Adrenal gland (tissue), 12 donors: Measurements from ENCODE around the gene NAV2. TPM values are rescaled to one million over a fixed set of nuclear protein-coding genes. Genes with fewer than 3 reads are reported as not detected.

Experiments
- DNase-seq, 7 donors: peaks; one replicate each; pipeline ENCODE4 v3.0.0-alpha.2; 2019 to 2020
- H3K27ac ChIP-seq, 5 donors: fragments of 200-600 bp; sonication (generic) in 4 of 5; 1 replicate in 3 of 5; 2 replicates in 2 of 5; pipeline versions ENCODE4 v1.5.1 to v1.8.0; 2016 to 2020; ENCODE audit warnings: mild to moderate bottlenecking in 1 of 5
- H3K27me3 ChIP-seq: fragments of 200-600 bp; 2 replicates; pipeline ENCODE4 v1.8.0; 2021
- H3K36me3 ChIP-seq, 2 donors: fragments of 200-600 bp; replicated peaks in 1 of 2; 1 replicate in 1 of 2; 2 replicates in 1 of 2; pipeline versions ENCODE4 v1.5.1 to v1.8.0; 2018 to 2022
- H3K4me1 ChIP-seq, 2 donors: fragments of 200-600 bp; replicated peaks in 1 of 2; 1 replicate in 1 of 2; 2 replicates in 1 of 2; pipeline versions ENCODE4 v1.5.1 to v1.8.0; 2018 to 2021
- H3K4me3 ChIP-seq, 4 donors: fragments of 200-600 bp; sonication (generic) in 3 of 4; one replicate each; pipeline ENCODE4 v1.5.1; 2016 to 2018
- H3K9me3 ChIP-seq, 3 donors: fragments of 200-600 bp; sonication (generic) in 1 of 3; replicated peaks in 1 of 3; 1 replicate in 2 of 3; 2 replicates in 1 of 3; pipeline versions ENCODE4 v1.5.1 to v1.8.0; 2016 to 2021
- POLR2A ChIP-seq, 2 donors: fragments of 450-650 bp; IDR thresholded peaks; one replicate each; pipeline ENCODE4 v1.6.1; 2017; ENCODE audit warnings: antibody characterized with exemption in 2 of 2, mild to moderate bottlenecking in 2 of 2, moderate library complexity in 1 of 2
- WGBS, 4 donors: extraction: QIAGEN DNeasy Blood & Tissue Kit in 2 of 4; methylation state at CpG; one replicate each; pipeline versions ENCODE4 v1.1.5 to v1.1.7; 2013 to 2017; 5-methylcytosine and 5-hydroxymethylcytosine counted together
- intact Hi-C, 2 donors: fragments of 100-400 bp; cut with DNase I; formaldehyde crosslinking; loops; one replicate each; pipeline versions ENCODE4 v1.14.1 to v1.15.0; 2022 to 2023
- polyA plus RNA-seq, 3 donors: library from polyadenylated mRNA; stranded (reverse); fragments of 200-250 nt in 2 of 3; fragments of 350-450 nt in 1 of 3; fragmentation: Illumina TruSeq in 1 of 3; extraction: RNeasy Lipid Tissue Mini Kit (QIAGEN cat#74804) in 1 of 3; gene quantifications; one replicate each; pipeline ENCODE4 v1.2.3, GENCODE V29; 2013 to 2014
- total RNA-seq, 9 donors: library from RNA; depleted of rRNA in 4 of 9; stranded (reverse); fragments of >200 nt in 4 of 9; fragments of 120-200 nt in 1 of 9; fragmentation: NEBNext Ultra II Directional in 1 of 9; extraction: Animal tissue kit (Norgen Biotek cat#: 25700) in 1 of 9; gene quantifications; one replicate each; pipeline versions ENCODE4 v1.1.0 to v1.2.4, GENCODE V29; 2013 to 2023
- TF ChIP-seq, protein P1 (sequence below), 6 experiments: fragments of 450-650 bp in 4 of 6; fragments of 200-600 bp in 2 of 6; sonication (generic) in 1 of 6; IDR thresholded peaks; 1 replicate in 5 of 6; 2 replicates in 1 of 6; pipeline versions ENCODE4 v1.5.1 to v1.8.0; 2016 to 2021; ENCODE audit warnings: antibody characterized with exemption in 6 of 6, mild to moderate bottlenecking in 2 of 6, moderate library complexity in 1 of 6
- donor health status: healthy with polysubstance abuse.
- donor health status: Bipolar disorder and iron deficiency.
- donor health status: DM: yes; HTN: yes; CAD: no.
- donor health status: DM: no; HTN: no; CAD: no.
- donor health status: DM: no; HTN: no; CAD: no.
- donor health status: DM: yes; HTN: yes; CAD: no.

NAV2 gene
- total and polyA plus RNA-seq, 12 donors = 1.6 to 9.2 (median 5.5) TPM

DNA sequence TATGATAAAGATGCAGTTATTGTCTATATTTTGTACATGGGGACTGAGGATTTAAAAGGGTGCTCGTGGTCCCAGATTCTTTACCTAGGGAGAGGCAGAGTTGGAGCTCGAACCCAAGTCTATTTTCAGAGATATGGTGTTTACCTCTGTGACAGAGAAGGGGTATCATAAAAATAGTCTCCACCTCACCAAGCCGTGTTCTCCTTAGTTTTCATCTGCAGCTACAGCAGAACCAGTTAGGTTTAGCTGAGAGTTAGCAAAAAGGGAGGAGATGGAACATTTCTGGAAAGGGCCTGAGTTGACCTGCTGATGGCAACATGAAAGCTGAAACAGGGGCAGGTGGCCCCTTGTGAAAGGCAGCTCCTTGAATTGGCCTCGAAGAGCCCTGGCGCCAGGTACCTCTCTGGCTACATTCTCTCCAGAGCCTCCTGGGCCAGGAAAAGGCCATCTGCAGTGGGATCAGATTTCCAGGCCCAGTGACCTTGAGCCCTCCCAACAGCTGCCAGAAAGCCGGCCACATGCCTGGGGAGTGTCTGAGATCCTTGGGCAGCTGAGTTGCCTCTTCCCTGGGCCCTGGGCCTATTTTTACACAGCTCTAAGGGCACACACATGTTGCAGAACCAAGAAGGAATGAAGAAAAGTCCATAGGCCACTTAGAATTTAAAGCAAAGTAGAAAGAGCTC, 136.6 kb downstream of the NAV2 start:
- no peak overlapping the region for H3K4me3 ChIP-seq
- intact Hi-C loops = no loop called here
- peak; percentile 59 to 85 (median 79) for DNase-seq
- no peaks in the 10 kb centered on the region for H3K36me3 ChIP-seq
- H3K4me1 ChIP-seq = no peaks in the 10 kb centered on the region
- WGBS, 4 donors = 74 to 77% (median 76%) methylated on average over 5 to 6 of the region's 6 CpGs
- TF ChIP-seq POLR2A (IDR thresholded peaks at IDR 0.05) = no peak
- TF ChIP-seq, protein P1, sequence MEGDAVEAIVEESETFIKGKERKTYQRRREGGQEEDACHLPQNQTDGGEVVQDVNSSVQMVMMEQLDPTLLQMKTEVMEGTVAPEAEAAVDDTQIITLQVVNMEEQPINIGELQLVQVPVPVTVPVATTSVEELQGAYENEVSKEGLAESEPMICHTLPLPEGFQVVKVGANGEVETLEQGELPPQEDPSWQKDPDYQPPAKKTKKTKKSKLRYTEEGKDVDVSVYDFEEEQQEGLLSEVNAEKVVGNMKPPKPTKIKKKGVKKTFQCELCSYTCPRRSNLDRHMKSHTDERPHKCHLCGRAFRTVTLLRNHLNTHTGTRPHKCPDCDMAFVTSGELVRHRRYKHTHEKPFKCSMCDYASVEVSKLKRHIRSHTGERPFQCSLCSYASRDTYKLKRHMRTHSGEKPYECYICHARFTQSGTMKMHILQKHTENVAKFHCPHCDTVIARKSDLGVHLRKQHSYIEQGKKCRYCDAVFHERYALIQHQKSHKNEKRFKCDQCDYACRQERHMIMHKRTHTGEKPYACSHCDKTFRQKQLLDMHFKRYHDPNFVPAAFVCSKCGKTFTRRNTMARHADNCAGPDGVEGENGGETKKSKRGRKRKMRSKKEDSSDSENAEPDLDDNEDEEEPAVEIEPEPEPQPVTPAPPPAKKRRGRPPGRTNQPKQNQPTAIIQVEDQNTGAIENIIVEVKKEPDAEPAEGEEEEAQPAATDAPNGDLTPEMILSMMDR (IDR thresholded peaks at IDR 0.05) = no peak
- H3K27me3 ChIP-seq = no peaks in the 10 kb centered on the region
- no peak overlapping the region for H3K27ac ChIP-seq
- H3K9me3 ChIP-seq = no peaks in the 10 kb centered on the region

GRCh38 chr11:19849947-19850593, 137.4 kb downstream of the NAV2 start:
- intact Hi-C loops = no loop called here
- Histone ChIP-seq H3K4me3 (no peak overlapping the region), H3K27me3 (no peaks in the 10 kb centered on the region), H3K4me1 (no peaks in the 10 kb centered on the region), H3K27ac (no peak overlapping the region), H3K9me3 (no peaks in the 10 kb centered on the region), H3K36me3 (no peaks in the 10 kb centered on the region)
- no peak for TF ChIP-seq POLR2A (IDR thresholded peaks at IDR 0.05)
- DNase-seq = no peak
- 93 to 95% (median 94%) methylated on average over 6 of the region's 6 CpGs for WGBS, 4 donors

GRCh38 chr11:19852288-19852687, 139.7 kb downstream of the NAV2 start:
- DNase-seq = no peak
- TF ChIP-seq POLR2A (IDR thresholded peaks at IDR 0.05) = no peak
- TF ChIP-seq, protein P1 (IDR thresholded peaks at IDR 0.05) = no peak
- Histone ChIP-seq H3K27ac (no peak overlapping the region), H3K4me1 (no peaks in the 10 kb centered on the region), H3K36me3 (no peaks in the 10 kb centered on the region), H3K4me3 (no peak overlapping the region), H3K27me3 (no peaks in the 10 kb centered on the region), H3K9me3 (no peaks in the 10 kb centered on the region)
- intact Hi-C loops = no loop called here
- WGBS, 4 donors = 94 to 100% (median 98%) methylated on average over 2 of the region's 2 CpGs

DNA sequence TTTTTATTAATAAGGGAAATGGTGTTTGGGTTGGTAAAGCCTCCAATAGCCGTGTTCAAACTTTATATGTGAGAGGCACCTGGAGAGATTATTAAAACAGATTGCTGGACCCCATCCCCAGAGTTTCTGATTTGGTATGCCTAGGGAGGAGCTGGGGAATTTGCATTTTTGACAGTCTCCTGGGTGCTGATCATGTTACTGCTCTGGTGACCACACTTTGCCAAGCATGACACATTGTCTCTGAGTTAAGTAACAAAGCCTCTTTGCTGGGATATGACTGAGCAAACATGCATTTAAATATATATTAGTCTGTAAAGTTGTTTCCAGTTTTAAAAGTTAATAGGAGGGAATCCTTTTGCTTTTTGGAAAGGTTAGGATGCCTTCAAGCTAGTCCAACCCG, 140.4 kb downstream of the NAV2 start:
- no peak overlapping the region for H3K4me3 ChIP-seq
- intact Hi-C loops = no loop called here
- no peak overlapping the region for H3K27ac ChIP-seq
- H3K9me3 ChIP-seq = no peaks in the 10 kb centered on the region
- TF ChIP-seq, protein P1 (IDR thresholded peaks at IDR 0.05) = no peak
- no peak for TF ChIP-seq POLR2A (IDR thresholded peaks at IDR 0.05)
- H3K36me3 ChIP-seq = no peaks in the 10 kb centered on the region
- no peak for DNase-seq
- 93 to 98% (median 95%) methylated on average over 2 of the region's 2 CpGs for WGBS, 4 donors
- no peaks in the 10 kb centered on the region for H3K4me1 ChIP-seq
- H3K27me3 ChIP-seq = no peaks in the 10 kb centered on the region
